NB4 (cell line): ENCODE measurements around the gene ANKS4B.

Experiments
- DNase-seq: peaks from one replicate; pipeline ENCODE4 v3.0.0; 2010; ENCODE audit warnings: low read depth
- H3K4me3 ChIP-seq: one replicate; pipeline ENCODE4 v1.5.1; 2011; ENCODE audit warnings: mild to moderate bottlenecking, low read depth, low read length, moderate library complexity
- CTCF ChIP-seq: IDR thresholded peaks from one replicate; pipeline ENCODE4 v1.5.1; 2012; ENCODE audit warnings: low read depth, low read length
- MYC ChIP-seq: IDR thresholded peaks from 2 replicates; pipeline ENCODE4 v1.6.1; 2011; ENCODE audit warnings: low read depth, low read length
- POLR2A ChIP-seq: IDR thresholded peaks from 2 replicates; pipeline ENCODE4 v1.6.1; 2011; ENCODE audit warnings: mild to moderate bottlenecking; ENCODE audit not compliant: insufficient read length; ENCODE audit errors: extremely low read depth
- TF ChIP-seq, protein P1 (sequence below): IDR thresholded peaks from 2 replicates; pipeline ENCODE4 v1.6.1; 2011; ENCODE audit warnings: low read depth, low read length

ANKS4B gene

GRCh38 chr16:21262779-21263639 is 29.5 kb downstream of the ANKS4B start:
- TF ChIP-seq MYC = no peak
- TF ChIP-seq, protein P1, sequence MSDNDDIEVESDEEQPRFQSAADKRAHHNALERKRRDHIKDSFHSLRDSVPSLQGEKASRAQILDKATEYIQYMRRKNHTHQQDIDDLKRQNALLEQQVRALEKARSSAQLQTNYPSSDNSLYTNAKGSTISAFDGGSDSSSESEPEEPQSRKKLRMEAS = no peak
- TF ChIP-seq POLR2A = no peak
- TF ChIP-seq CTCF = no peak

DNA sequence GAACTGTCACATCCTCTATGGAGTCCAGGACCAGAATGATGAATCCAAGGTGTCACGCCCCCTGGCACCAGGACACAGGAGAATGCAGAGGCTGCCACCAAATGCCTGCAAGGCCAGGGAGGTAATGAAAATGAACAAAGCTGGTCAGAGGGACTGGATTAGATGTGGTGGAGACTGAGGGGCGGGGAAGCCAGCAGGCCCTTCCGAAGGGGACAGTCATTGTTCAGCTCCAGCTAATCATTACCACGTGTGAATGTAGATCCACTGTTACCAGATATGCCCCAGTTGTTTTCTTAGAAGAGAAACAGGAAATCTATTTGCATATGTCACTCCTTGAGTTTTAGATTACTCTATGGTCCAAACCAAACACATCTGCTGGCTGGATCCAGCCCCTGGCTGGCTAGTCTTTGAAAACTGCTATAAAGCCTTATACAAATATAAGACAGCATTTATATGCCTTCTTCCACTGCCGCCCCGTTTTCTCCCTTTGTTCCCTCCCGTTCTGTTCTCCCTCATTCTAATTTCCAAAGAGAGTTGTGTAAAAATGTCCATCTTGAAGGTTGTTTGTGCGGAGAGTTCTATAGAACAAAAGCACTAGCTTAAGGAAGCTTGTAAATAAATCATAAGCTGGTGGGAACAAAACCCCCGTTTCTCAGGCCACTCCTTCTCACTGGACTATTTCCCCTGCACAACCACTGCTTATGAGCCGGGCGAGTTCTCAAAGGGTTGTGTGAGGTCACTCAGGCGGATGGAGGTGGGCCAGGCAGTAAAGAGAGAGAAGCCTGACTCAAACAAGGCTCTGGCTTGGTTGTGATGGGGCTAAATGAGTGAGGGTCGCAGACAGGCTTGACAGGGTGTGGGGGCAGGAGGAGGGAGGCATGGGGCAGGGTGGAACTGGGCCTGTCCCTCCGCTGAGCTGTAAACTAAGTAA is 30.4 kb downstream of the ANKS4B start:
- DNase-seq = no peak
- TF ChIP-seq, protein P1 = no peak
- TF ChIP-seq MYC (no peak), CTCF (no peak), POLR2A (no peak)
- H3K4me3 ChIP-seq = no peak overlapping the region

More at GRCh38 chr16:21262779-21263639, 29.5 kb downstream of the ANKS4B start:
- no peak for DNase-seq
- H3K4me3 ChIP-seq = no peak overlapping the region

DNA sequence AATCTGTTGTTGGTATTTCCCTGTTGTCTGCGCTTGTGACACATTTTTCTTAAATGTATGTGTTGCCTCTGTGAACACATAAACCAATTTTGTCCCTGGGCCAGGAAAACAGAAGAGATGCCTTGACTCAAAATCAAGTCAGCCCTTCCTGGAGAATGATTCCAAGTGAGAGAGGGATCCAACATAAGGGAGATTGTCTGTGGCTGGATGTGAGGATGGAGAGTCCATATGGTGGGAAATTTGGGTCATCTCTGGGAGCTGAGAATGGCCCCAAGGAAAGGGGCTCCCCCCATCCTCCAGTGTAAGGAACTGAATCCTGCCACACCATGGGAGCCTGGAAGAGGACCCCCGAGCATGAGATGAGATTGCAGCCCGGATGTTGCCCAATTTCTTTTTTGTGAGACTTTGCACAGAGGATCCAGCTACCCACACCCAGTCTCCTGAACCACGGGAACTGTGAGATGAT is 31.1 kb downstream of the ANKS4B start:
- no peak for TF ChIP-seq POLR2A
- TF ChIP-seq CTCF = no peak
- TF ChIP-seq MYC = no peak
- TF ChIP-seq, protein P1 = no peak
- DNase-seq = no peak
- no peak overlapping the region for H3K4me3 ChIP-seq

DNA sequence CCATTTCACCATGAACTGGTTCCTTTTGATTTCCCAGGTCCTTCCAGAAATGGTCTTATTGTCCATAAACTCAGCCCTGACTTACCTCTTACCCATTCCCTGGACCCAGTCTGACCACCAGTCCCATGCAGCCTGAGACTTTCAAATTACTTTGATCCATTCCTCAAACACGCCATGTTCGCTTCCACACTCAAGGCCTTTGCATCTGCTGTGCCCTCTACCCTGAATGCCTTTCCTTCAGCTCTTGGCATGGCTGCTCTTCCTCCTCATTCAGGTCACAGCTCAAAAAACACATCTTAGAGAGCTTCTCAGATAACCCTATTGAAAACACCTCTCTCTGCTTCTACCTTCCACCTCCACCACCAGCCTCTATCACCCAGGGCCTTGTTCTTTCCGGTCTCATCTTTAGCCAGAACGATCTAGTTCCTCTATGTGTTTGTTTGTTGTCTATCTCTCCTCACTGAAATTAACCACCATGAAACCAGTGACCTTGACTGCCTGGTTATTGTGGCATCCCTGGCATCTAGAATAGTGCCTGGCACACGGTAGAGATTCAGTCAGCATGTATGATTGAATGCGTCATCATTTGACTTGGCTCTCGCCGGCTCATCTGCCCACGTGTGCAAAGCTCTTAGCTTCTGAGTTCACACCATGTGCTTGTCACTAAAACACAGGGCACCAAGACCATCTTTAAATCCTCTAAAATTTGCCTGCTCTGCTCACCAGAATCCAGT is 31.8 kb downstream of the ANKS4B start:
- TF ChIP-seq CTCF = no peak
- TF ChIP-seq, protein P1 = no peak
- TF ChIP-seq POLR2A = no peak
- TF ChIP-seq MYC = no peak
- H3K4me3 ChIP-seq = no peak overlapping the region
- no peak for DNase-seq

GRCh38 chr16:21267298-21267697 is 33.8 kb downstream of the ANKS4B start:
- no peak overlapping the region for H3K4me3 ChIP-seq
- TF ChIP-seq MYC (no peak), POLR2A (no peak), CTCF (no peak)
- TF ChIP-seq, protein P1 = no peak
- DNase-seq = no peak
